Measurements from ENCODE around the gene CSF3R. TPM values are rescaled to one million over a fixed set of nuclear protein-coding genes. Genes with fewer than 3 reads are reported as not detected.

Gene CSF3R
- total and polyA plus RNA-seq, 2 experiments from 2014 or later, result not detected

DNA sequence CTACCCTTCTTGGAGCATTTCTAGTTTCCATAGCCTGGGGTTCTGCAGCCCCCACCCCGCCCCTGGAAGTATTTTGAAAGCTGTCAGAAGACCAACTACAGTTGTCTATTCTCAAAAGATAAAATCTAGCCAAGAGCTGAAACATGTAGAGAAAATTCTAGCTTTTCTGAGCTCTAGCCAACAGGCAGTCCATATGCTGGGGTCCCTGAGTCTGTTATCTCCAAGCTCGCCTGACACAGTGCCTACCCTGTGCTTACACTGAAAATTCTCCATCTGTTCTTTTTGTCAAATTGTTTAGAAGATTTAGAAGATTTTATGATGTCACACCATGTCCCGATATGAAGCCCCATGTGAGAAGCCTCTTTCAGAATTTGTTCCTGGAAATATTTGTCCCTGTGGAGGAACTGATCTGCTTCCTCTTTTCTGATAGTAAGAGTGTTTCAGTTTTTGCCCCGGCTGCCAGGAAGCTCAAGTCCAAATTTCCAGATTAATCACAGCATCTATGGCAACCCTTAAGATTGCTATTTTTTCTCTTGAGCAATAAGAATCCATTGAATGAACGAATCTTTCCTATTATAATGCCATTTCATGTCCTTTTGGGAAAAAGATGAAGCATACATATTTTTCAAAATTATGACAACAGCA is 23.7 kb upstream of the CSF3R start:
- H3K36me3 ChIP-seq (ENCODE audit: insufficient read depth), result no peaks in the 10 kb centered on the region
- H3K4me1 ChIP-seq (ENCODE audit: insufficient read depth), result no peaks in the 10 kb centered on the region
- ATAC-seq (no peak), DNase-seq (ENCODE audit: low spot score) (no peak)
- Mint-ChIP-seq H3K4me1 (peaks cover 7% of the 10 kb centered on the region; the same call in 2 of the 3 replicates), H3K4me3 (no peak overlapping the region), H3K36me3 (ENCODE audit: low read depth) (no peaks in the 10 kb centered on the region), H3K27ac (no peak overlapping the region; the same call in 1 of the 2 replicates), H3K27me3 (ENCODE audit: insufficient read depth, low read depth, poor library complexity) (peaks cover 7% of the 10 kb centered on the region), H3K9me3 (no peaks in the 10 kb centered on the region; the same call in 2 of the 3 replicates)
- H2AFZ ChIP-seq, result no peak overlapping the region
- no peak for TF ChIP-seq EZH2phosphoT487 (IDR thresholded peaks at IDR 0.05; ENCODE audit: unreplicated experiment)
- H4K20me1 ChIP-seq (replicated peaks; ENCODE audit: insufficient read depth), result no peaks in the 10 kb centered on the region
- no peak overlapping the region for H3K4me2 ChIP-seq
- peaks cover 2% of the 10 kb centered on the region; the same call in 1 of the 2 replicates for H3K27me3 ChIP-seq (ENCODE audit: insufficient read depth)
- H3K27ac ChIP-seq (ENCODE audit: low read depth), result no peak overlapping the region
- H3K79me2 ChIP-seq (replicated peaks; ENCODE audit: insufficient read depth), result no peaks in the 10 kb centered on the region
- H3F3A ChIP-seq (replicated peaks; ENCODE audit: low read depth), result no peaks in the 10 kb centered on the region
- H3K9me2 ChIP-seq (ENCODE audit: insufficient read depth), result no peaks in the 10 kb centered on the region
- no peak overlapping the region for H3K4me3 ChIP-seq

DNA sequence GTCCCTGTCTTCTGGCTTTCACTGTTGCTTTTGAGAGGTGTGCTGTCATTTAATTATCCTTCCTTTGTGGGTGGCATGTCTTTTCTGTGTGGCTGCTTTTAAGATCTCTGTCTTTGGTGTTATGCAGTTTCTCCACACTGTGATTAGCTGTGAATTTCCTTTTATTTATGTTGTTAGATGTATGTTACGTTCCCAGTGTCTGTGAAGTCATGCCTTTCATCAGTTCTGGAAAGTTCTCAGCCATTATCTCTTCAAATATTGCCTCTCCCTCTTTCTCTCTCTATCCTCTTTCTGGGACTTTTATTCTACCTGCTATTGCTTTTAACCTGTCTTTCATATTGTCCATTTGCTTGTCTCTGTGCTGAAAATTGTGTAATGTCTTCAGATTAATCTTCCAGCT is 21.0 kb upstream of the CSF3R start:
- Histone ChIP-seq H3K9me2 (ENCODE audit: insufficient read depth) (no peaks in the 10 kb centered on the region), H3K27ac (ENCODE audit: low read depth) (no peak overlapping the region), H3K4me3 (no peak overlapping the region), H3F3A (replicated peaks; ENCODE audit: low read depth) (no peaks in the 10 kb centered on the region), H3K79me2 (replicated peaks; ENCODE audit: insufficient read depth) (no peaks in the 10 kb centered on the region), H3K36me3 (ENCODE audit: insufficient read depth) (no peaks in the 10 kb centered on the region), H2AFZ (no peak overlapping the region), H4K20me1 (replicated peaks; ENCODE audit: insufficient read depth) (no peaks in the 10 kb centered on the region), H3K4me1 (ENCODE audit: insufficient read depth) (no peaks in the 10 kb centered on the region), H3K27me3 (ENCODE audit: insufficient read depth) (peaks cover 2% of the 10 kb centered on the region; the same call in 1 of the 2 replicates), H3K4me2 (no peak overlapping the region)
- peaks cover 7% of the 10 kb centered on the region; the same call in 2 of the 3 replicates for H3K4me1 Mint-ChIP-seq
- DNase-seq (ENCODE audit: low spot score), result no peak
- ATAC-seq, result no peak
- no peak overlapping the region for H3K4me3 Mint-ChIP-seq
- H3K27me3 Mint-ChIP-seq (ENCODE audit: insufficient read depth, low read depth, poor library complexity), result peaks cover 4% of the 10 kb centered on the region
- H3K27ac Mint-ChIP-seq, result no peak overlapping the region
- no peaks in the 10 kb centered on the region; the same call in 2 of the 3 replicates for H3K9me3 Mint-ChIP-seq
- no peaks in the 10 kb centered on the region for H3K36me3 Mint-ChIP-seq (ENCODE audit: low read depth)
- TF ChIP-seq, protein P1, sequence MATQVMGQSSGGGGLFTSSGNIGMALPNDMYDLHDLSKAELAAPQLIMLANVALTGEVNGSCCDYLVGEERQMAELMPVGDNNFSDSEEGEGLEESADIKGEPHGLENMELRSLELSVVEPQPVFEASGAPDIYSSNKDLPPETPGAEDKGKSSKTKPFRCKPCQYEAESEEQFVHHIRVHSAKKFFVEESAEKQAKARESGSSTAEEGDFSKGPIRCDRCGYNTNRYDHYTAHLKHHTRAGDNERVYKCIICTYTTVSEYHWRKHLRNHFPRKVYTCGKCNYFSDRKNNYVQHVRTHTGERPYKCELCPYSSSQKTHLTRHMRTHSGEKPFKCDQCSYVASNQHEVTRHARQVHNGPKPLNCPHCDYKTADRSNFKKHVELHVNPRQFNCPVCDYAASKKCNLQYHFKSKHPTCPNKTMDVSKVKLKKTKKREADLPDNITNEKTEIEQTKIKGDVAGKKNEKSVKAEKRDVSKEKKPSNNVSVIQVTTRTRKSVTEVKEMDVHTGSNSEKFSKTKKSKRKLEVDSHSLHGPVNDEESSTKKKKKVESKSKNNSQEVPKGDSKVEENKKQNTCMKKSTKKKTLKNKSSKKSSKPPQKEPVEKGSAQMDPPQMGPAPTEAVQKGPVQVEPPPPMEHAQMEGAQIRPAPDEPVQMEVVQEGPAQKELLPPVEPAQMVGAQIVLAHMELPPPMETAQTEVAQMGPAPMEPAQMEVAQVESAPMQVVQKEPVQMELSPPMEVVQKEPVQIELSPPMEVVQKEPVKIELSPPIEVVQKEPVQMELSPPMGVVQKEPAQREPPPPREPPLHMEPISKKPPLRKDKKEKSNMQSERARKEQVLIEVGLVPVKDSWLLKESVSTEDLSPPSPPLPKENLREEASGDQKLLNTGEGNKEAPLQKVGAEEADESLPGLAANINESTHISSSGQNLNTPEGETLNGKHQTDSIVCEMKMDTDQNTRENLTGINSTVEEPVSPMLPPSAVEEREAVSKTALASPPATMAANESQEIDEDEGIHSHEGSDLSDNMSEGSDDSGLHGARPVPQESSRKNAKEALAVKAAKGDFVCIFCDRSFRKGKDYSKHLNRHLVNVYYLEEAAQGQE (IDR thresholded peaks at IDR 0.05; ENCODE audit: unreplicated experiment), result no peak
- TF ChIP-seq JUNB (IDR thresholded peaks at IDR 0.05; ENCODE audit: unreplicated experiment) (no peak), CREB1 (CRISPR knock-in tag; IDR thresholded peaks at IDR 0.05; ENCODE audit: low read depth) (no peak), ZNF114 (CRISPR knock-in tag; IDR thresholded peaks at IDR 0.05) (no peak), EZH2phosphoT487 (IDR thresholded peaks at IDR 0.05; ENCODE audit: unreplicated experiment) (no peak), STAT1 (IDR thresholded peaks at IDR 0.05; ENCODE audit: unreplicated experiment) (no peak), EZH2 (IDR thresholded peaks at IDR 0.05; ENCODE audit: low read depth, unreplicated experiment) (no peak), NANOG (IDR thresholded peaks at IDR 0.05; ENCODE audit: borderline replicate concordance) (no peak), POLR2AphosphoS5 (IDR thresholded peaks at IDR 0.05; ENCODE audit: low read depth) (no peak)
- TF ChIP-seq, protein P2, sequence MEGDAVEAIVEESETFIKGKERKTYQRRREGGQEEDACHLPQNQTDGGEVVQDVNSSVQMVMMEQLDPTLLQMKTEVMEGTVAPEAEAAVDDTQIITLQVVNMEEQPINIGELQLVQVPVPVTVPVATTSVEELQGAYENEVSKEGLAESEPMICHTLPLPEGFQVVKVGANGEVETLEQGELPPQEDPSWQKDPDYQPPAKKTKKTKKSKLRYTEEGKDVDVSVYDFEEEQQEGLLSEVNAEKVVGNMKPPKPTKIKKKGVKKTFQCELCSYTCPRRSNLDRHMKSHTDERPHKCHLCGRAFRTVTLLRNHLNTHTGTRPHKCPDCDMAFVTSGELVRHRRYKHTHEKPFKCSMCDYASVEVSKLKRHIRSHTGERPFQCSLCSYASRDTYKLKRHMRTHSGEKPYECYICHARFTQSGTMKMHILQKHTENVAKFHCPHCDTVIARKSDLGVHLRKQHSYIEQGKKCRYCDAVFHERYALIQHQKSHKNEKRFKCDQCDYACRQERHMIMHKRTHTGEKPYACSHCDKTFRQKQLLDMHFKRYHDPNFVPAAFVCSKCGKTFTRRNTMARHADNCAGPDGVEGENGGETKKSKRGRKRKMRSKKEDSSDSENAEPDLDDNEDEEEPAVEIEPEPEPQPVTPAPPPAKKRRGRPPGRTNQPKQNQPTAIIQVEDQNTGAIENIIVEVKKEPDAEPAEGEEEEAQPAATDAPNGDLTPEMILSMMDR (conservative IDR thresholded peaks at IDR 0.05; ENCODE audit: low read depth in 2 of 2), result no peak
- TF ChIP-seq, protein P3, sequence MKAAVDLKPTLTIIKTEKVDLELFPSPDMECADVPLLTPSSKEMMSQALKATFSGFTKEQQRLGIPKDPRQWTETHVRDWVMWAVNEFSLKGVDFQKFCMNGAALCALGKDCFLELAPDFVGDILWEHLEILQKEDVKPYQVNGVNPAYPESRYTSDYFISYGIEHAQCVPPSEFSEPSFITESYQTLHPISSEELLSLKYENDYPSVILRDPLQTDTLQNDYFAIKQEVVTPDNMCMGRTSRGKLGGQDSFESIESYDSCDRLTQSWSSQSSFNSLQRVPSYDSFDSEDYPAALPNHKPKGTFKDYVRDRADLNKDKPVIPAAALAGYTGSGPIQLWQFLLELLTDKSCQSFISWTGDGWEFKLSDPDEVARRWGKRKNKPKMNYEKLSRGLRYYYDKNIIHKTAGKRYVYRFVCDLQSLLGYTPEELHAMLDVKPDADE (IDR thresholded peaks at IDR 0.05), result no peak
